Hematopoietic multipotent progenitor cell treated with erythropoietin and hydrocortisone succinate and interleukin-3 and kit ligand, for 15 days (in vitro differentiated cells): ENCODE results near the gene UBE2D1.

Source experiments
- DNase-seq: peaks from one replicate; pipeline ENCODE4 v3.0.0-alpha.2; 2015; ENCODE audit warnings: low spot score

The UBE2D1 gene

DNA sequence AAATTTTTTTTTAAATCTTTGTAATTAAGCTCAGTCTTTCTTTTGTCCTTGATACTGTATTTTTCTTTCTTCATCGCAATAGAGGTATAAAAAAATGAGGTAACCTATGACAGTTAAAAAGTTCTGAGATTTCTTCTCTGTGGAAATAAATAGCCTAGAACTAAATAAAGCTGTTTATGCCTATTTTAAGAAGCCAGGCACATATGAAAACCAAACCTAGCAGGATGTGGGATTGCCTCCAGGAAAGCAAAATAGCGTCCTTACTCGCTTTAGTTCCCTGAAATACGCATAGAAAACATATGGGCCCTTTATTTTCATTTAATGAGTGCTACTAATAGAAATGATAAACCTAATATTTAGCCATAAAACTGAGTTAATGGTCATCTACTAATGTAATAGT is 6.6 kb downstream of the UBE2D1 start:
- no peak for DNase-seq

DNA sequence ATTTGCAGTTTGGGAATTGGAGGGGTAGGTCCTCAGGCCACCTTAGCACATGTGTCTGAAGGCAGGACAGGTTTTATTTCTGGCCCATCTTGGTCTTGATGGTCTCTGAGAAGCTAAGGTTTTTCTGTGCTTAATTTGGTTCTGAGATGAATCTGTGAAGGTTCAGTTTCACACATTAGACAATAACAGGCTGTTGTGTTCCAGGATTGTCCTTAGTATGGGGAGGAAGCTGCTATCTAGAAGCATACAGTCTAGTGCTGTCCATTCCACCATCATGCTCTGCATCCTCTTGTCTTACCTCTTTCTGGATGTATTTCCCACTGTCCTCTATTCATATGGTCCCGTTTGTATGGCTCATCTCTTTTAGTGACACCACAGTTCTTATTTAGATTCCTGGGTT is 7.1 kb downstream of the UBE2D1 start:
- no peak for DNase-seq

DNA sequence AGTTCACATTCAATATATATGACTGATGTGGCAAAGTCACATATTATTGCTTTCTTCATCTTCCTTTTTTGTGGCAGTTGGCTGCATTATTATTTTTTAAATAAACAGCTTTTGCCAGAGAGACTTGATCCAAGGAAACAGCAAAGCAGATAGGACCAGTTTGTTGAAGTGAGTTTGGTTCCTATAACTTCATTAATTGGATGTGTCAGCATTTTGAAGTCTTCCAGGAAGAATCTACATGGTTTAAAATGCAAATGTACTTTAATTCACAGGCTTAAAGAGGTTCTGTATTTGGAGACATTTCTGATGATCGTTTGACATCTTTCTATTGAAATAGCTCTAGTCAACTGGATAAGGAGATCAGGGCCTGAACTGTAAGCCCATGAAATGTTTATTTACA is 13.2 kb downstream of the UBE2D1 start:
- no peak for DNase-seq

DNA sequence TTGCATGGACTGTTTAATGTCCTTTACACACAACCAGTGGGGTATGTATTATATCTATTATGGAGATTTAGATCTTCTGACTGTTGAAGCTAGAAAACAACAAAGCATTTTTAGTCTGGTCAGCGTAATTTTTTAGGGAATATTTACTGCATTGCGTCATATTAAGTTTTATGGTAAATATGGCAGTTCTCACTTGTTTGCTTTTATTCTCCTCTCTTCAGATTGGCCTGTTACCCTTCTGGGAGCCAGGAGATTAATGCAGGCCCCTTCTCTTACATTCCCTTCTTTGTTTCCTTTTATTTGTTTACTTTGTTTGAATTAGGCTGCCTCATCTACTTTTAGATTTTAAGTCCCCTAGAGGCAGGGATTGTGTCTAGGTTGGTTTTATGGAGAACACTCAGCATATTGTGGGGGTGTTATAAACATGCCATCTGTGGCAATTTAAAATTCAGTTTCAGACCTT is 13.8 kb downstream of the UBE2D1 start:
- no peak for DNase-seq

DNA sequence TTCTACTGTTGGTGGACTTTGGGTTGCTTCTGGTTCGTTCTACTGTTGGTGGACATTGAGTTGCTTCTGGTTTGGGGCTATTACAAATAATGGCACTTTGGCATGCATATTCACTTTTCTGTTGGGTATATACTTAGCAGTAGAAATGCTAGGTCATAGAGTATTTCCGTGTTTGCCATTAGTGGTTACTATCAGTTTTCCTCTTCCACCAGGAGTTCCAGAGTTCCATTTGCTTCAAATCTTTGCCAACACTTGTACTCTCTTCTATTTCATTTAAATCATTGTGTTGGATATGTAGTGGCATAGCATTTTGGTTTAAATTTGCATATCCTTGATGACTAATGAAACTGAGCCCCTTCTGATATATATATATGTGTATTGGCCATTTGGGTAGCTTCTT is 15.2 kb downstream of the UBE2D1 start:
- DNase-seq = no peak

DNA sequence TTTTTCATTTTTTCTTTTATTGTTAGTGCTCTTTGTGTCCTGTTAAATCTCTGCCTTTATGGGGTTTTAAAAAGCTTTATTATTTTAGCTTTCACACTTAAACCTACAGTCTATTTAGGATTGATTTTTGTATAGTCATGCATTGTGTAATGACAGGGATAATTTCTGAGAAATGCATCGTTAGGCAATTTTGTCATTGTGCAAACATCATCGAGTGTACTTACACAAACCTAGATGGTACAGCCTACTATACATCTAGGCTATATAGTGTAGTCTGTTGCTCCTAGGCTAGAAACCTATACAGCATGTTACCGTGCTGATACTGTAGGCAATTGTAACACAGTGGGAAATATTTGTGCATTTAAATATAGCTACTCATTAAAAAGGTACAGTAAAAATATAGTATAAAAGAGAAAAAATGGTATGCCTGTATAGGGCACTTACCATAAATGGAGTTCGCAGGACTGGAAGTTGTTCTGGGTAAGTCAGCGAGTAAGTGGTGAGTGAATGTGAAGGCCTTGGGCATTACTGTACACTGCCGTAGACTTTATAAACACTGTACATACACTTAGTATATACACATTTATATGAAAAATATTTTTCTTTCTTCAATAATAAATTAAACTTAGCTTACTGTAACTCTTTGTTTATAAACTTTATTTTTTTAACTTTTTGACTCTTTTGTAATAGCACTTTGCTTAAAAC is 16.0 kb downstream of the UBE2D1 start:
- no peak for DNase-seq

DNA sequence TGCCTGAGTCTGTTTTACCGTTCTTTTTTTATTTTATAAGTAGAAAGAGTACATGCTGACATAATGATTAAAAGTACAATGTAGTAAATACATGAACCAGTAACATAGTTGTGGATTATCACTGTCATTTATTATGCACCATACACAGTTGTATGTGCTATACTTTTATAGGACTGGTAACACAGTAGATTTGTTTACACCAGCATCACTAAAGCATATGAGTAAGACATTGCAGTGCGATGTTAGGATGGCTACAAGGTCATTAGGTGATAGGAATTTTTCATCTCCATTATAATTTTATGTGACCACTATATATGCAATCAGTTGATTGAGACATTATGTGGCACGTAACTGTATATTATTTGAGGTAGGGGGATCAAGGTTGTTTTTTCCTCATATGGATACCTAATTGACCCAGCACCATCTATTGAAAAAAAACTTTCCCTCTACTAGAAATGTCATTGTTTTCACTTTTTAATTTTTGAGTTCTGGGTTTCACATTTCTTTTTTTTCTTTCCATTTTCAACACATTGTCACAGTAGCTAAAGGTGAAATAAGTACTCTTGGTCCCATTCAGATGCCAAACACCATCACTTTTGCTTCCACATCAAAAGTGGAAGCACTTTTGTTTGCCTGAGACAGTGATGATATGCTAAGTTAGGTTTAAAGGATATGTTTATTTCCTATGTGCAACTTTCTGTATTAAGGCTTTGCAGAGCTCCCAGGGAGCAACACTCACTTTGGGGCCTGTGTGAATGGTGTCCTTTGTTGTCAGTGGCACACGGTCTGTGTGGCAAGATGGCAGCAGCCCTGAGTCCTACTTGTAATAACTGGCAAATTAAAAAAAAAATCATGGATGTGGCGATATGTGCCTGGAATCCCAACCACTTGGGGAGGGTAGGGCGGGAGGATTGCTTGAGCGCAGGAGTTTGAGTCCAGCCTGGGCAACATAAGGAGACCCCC is 17.1 kb downstream of the UBE2D1 start:
- DNase-seq = no peak

DNA sequence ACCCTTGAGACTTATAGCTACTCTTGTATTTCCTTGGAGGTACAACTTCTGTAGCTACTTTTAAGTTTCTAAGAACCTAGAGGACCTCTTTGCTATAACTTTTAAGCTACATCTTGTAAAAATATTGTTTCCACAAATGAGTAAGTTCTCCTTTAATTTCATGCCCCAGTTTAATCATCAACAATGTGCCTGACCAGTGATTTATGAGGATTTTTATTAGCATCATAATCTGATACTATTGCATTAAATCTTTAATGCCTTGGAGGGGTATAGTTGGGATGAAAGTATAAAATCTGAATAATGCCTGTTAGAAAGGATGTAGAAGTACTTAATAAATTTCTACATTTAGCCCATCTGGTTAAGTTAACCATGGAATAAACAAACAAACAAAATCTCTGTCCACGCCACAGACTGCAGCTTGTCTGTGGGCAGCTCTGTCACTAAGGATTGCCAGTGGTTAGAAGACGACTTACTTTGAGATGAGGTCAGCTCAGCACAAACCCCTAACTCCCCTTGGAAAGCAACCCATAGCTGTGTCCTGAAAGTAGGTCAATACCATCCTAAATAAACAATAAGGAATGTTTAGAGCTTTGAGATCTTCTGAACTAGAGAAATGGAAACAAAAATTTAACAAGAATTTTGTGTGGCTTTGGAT is 18.3 kb downstream of the UBE2D1 start:
- DNase-seq = no peak

DNA sequence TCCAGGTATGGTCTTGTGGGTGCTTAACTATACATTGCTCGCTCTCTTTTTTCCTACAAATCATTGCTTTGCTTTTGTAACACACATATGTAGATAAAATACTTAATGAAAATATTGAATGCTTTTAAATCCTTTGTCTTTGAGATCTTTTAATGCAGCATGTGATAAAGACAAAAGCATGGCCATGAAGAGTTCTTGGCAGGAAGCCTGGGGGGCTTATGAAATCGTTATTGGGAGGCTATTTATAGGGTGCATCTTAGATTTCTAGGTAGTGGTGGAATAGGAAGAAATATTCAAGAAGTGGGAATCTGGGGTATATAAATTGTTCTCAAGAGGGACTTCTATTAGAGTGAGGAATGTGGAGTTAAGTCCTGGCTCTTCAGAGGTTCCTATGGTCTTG is 21.9 kb downstream of the UBE2D1 start:
- DNase-seq = no peak

DNA sequence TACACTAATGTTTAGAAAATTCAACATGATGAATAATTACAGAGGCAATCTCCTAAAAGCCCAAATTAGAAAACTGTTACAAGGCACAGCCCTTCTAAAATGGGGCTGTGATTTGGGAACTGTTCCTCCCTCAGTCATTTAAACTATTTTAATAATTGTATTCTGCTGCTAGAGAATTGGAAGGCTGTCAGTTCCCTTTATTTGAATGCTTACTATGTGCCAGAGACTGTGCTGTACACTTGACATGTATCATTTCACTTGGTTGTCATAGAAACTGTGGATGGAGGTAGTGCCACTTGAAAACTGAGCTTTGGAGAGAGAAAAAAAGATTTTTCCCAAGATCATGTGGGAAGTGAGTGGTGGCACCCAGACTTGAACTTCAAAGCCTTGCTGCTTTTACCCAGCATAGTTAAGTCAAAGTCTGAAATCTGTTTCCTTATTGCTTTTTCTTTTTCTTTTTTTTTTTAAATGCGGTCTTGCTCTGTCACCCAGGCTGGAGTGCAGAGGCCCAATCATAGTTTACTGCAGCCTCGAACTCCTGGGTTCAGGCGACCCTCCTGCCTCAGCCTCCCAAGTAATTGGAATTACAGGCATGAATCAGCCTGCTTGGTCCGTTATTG is 23.6 kb downstream of the UBE2D1 start:
- DNase-seq = no peak

DNA sequence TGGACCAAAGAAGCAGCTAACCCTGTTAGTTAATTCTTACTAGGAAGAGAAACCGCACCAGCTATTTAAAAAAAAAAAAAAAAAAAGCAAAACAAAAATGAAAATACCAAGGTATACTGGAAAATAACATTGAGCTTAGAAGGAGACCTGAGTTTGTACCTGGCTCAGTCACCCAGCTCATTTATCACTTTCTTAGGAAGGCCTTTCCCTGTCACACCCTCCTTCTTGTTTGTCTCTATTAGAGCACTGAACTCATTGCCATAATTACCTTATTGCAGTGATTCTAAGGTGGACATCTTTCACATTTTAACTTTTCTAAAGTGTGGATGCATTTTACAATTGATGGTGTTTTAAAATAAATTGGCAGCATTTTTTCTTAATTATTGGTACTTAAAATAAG is 24.1 kb downstream of the UBE2D1 start:
- DNase-seq = no peak

DNA sequence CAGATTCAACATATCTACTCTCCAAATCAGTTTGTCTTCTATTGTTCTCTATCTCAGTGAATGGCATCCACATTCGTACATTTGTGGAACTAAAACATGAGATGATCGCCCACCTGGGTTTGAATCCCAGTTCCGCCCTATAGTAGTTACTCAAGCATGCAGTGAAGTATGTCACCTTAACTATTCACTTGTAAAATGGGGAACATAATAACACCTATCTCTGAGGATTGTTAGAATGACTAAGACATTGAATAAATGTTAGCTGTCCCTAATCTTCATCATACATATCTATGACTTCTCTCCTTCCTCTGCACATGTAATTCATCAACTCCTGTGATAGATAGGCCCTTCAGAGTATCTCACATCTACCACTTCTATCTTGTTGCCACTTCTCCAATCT is 24.7 kb downstream of the UBE2D1 start:
- DNase-seq = no peak

DNA sequence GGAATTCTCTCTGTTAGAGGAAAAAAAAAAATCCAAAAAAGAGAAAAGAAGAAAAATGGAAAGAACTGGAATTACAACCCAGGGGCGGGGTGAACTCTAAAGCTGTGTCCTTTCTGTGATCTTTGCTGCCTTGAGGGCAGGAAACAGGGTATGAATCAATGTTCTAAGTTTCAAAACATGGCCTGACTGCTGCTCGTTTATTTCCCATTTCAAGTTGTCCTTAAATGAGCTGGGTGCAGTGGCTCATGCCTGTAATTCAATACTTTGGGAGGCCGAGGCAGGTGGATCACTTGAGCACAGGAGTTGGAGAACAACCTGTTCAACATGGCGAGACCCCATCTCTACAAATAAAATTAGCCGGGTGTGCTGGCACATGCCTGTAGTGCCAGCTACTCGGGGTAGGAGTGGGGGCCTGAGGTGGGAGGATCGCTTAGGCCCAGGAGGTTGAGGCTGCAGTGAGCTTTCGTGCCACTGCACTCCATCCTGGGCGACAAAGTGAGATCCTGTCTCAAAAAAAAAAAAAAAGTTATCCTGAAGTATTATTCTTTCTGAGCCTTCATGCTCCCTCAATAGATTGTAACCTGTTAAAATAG is 25.7 kb downstream of the UBE2D1 start:
- no peak for DNase-seq

DNA sequence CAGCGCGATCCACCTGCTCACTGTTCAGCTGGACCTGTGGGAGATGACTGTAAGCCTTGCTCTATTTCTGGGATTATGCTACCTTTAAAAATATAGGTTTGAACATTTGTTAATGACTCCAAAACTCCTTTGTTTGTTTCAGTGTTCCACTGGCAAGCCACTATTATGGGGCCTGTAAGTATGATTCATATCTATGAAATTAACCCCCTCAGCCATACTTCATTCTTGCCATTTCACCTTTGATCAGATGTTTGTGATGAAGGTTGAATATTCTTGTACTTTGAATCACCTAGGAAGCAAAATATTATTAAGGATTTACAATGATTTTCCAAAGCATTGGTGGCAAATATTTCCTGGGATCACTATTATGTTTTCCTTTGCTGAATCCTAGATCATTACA is 26.5 kb downstream of the UBE2D1 start:
- DNase-seq = no peak

DNA sequence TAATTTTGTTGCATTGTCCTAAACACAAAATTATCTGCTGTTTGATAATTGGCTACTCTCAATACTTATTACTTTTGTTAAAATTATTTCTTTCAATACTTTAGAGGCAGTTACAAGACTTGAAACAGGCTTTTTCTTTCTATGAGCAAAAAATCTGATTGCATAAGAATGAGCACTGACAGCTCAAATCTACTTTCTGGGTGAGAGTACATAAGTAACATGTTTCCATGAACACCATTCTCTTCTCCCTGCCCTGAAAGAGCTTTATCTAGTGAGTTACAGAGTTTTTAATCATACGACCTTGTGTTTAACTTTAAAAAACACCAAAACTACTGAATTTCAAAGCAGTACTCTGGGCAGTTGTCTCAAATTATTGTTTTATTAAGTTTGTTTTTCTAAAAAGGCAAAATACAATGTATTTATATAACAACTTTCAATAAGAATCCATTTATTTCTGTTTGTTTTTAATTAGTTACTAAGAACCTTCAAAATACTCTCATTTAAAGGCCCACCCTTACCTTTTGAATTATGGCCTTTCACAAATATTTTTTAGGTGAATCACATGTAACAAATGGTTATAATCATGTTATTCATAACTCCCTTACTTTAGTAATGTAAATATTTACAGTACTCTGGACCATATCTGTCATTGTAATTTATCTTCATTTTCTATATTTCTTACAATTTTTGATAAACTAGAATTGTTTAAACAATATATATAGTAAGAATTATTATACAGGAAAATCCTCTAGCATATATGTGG is 27.4 kb downstream of the UBE2D1 start:
- DNase-seq = no peak

DNA sequence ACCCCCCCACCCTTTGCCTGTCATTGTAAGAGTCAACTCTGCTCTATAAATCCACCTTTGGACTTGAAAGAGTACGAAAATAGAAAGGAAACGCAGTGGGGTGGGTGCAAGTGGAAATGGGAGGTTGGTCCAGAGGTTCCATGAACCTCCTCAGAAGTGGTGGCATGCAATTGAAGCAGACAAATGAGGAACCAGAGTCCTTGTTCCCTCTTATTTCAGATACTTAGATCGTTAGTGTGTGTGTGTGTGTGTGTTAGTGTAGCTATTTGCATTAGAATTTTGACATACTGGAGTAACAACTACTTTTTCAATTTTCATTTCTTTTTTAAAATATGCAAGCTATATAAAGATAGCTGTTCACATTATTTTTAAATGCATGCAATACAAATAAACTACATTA is 32.3 kb downstream of the UBE2D1 start:
- DNase-seq = no peak

DNA sequence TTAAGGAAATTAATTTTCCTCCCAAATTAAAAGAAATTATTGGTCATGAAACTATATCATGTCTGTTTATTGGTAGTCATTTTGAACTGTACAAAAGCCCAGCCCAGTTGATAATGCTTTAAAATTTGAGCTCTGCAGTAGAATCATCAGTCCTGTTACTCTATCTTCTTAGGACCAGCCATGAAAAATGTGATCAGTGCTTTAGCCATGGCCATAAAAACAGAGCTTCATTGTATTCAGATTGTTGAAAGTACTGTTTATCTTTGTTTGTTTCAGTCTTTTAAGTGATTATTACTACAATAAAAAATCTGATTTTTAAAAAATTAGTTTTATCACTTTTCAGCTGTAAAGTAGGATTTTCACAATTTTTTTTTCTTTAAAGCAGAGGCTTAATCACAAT is 36.7 kb downstream of the UBE2D1 start:
- DNase-seq = no peak

DNA sequence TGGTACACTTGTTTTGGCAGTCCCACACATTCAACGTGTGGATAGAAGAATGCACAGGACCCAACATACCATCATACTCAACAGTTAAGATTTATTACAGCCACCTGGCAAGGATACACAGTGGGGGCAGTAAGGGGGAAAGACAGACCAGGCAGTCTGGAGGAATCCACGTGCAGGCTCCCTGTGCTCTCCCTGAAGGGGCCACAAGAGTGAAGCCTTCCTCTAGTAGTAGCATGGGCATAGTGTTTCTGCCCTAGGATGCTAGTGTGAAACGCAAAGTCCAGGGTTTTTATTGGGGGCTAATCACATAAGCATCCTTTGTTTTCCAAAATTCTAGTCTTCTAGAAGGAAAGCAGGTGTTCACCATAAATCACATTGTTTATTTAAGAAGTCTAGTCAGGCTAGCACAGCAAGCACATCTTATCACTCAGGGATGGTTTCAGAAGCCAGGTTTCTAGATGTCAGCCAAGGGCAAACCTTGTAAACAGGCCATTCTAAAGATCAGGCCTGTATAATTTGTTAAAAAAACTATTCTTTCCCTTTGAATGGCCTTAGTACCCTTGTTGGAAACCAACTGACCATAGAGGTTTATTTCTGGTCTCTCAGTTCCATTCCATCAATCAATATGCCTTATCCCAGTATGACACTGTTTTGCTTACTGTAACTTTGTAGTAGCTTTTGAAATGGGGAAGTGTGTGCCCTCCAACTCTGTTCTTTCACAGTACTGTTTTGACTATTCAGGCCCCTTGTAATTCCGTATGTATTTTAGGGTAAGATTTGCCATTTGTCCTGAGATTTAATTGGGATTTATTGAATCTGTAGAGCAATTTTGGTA is 38.0 kb downstream of the UBE2D1 start:
- DNase-seq = no peak

DNA sequence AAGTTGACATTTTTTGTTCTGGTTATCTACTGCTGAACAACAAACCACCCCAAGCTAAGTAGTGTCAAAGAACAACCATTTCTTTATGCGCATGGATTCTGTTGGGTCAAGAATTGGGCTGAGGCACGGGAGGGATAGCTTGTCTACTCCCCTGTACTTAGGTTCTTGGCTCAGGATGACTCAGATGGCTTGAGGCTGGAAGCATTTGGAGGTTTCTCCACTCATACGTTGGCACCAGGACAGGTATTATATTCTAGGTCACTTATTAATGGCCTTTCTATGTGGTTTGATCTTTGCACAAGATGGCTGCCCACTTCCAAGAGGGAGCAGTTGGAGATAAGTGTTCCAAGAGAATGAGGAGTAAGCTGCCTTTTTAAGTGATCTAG is 38.6 kb downstream of the UBE2D1 start:
- no peak for DNase-seq

DNA sequence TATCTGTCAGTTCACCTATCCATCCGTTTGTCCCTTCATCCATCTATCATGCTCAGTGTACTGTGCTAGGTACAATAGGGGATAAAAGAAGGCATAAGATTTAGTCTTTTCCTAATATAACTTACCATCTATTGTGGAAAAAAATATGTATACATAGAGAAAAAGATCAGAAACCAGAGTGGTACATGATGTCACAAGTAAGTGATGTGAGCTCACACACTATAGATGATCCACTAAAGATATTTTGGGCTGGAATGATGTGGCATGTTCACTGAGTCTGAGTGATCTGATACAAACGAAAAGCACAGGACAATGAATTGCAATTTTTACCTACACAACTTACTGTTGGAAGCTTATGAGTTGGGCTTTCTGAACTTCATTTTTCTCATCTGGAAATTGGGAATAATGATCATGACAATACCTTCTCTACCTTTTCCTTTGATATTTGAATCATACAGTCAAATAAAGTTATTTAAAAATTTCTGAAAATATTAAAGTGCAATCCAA is 47.7 kb downstream of the UBE2D1 start:
- DNase-seq = no peak
